HG03460 (cell line): Measurements from ENCODE around the gene FFAR1.
"Not testable (repeated sequence)": the region's sequence is repeated elsewhere in the genome, so short reads cannot be mapped to it uniquely, and the experiment has no call there.

Experiments
- ATAC-seq: cut with Tn5 transposase; IDR thresholded peaks from one replicate; pipeline ENCODE4 v1.9.1; 2021; ENCODE audit not compliant: unreplicated experiment

FFAR1 gene

GRCh38 chr19:35341006-35341405, 6.7 kb upstream of the FFAR1 start:
- ATAC-seq: no peak

GRCh38 chr19:35341565-35342225, 6.0 kb upstream of the FFAR1 start:
- no peak for ATAC-seq

- ATAC-seq: no peak
Measured at GRCh38 chr19:35342430-35342829, 5.3 kb upstream of the FFAR1 start.

- ATAC-seq: no peak
Measured at GRCh38 chr19:35344511-35345031, 3.1 kb upstream of the FFAR1 start.

- no peak for ATAC-seq
Measured at GRCh38 chr19:35345671-35346111, 2.0 kb upstream of the FFAR1 start.

- no peak for ATAC-seq
Measured at GRCh38 chr19:35346193-35347052, 1.3 kb upstream of the FFAR1 start.

GRCh38 chr19:35347930-35348298, 212 bp downstream of the FFAR1 start:
- no peak for ATAC-seq

GRCh38 chr19:35348911-35349611, 1.4 kb downstream of the FFAR1 start:
- no peak for ATAC-seq

GRCh38 chr19:35349614-35350521, 2.2 kb downstream of the FFAR1 start:
- ATAC-seq: no peak

GRCh38 chr19:35350591-35350990, 2.9 kb downstream of the FFAR1 start:
- ATAC-seq: no peak

- no peak for ATAC-seq
Measured at GRCh38 chr19:35351411-35352176, 3.9 kb downstream of the FFAR1 start.

- no peak for ATAC-seq
Measured at GRCh38 chr19:35352177-35352447, 4.4 kb downstream of the FFAR1 start.

GRCh38 chr19:35352448-35353304, 5.0 kb downstream of the FFAR1 start:
- no peak for ATAC-seq

- no peak for ATAC-seq
Measured at GRCh38 chr19:35353635-35354034, 5.9 kb downstream of the FFAR1 start.

GRCh38 chr19:35354898-35355297, 7.2 kb downstream of the FFAR1 start:
- ATAC-seq: no peak

GRCh38 chr19:35355791-35356460, 8.2 kb downstream of the FFAR1 start:
- no peak for ATAC-seq

GRCh38 chr19:35357867-35358573, 10.3 kb downstream of the FFAR1 start, which contains the start of gene FFAR3:
Gene FFAR3 (plus strand): TSS chr19:35358460. CDS start chr19:35358891, 431 bp downstream.
- ATAC-seq: no peak

GRCh38 chr19:35358834-35359233, 11.1 kb downstream of the FFAR1 start:
- not testable (repeated sequence) for ATAC-seq
